SK-N-SH treated with all-trans-retinoic acid at 6 μM for 48 hours (cell line): Measurements from ENCODE around the gene DSCAM.

Experiments
- ATAC-seq: fragments of 200-7000 bp; cut with Tn5 transposase; 3 replicates; pipeline ENCODE4 v1.9.1; 2020; ENCODE audit warnings: mild to moderate bottlenecking, moderate library complexity
- ARNTL ChIP-seq: fragments of 450-650 bp; formaldehyde crosslinking; IDR thresholded peaks from 2 replicates; pipeline ENCODE4 v1.5.0; 2020; ENCODE audit warnings: low read depth, mild to moderate bottlenecking, moderate library complexity, borderline replicate concordance
- BACH2 ChIP-seq: fragments of 250-450 bp; sonication (Bioruptor Pico); IDR thresholded peaks from 2 replicates; pipeline ENCODE4 v1.9.0; 2021; ENCODE audit warnings: mild to moderate bottlenecking, borderline replicate concordance
- CSDC2 ChIP-seq: fragments of 250-450 bp; sonication (Bioruptor Pico); IDR thresholded peaks from 2 replicates; pipeline ENCODE4 v1.5.0; 2020; ENCODE audit warnings: mild to moderate bottlenecking, moderate library complexity
- ESRRG ChIP-seq: fragments of 250-450 bp; sonication (Bioruptor Pico); IDR thresholded peaks from 2 replicates; pipeline ENCODE4 v1.6.1; 2021; ENCODE audit warnings: mild to moderate bottlenecking
- ISL1 ChIP-seq: fragments of 250-450 bp; sonication (Bioruptor Pico); IDR thresholded peaks from 2 replicates; pipeline ENCODE4 v2.1.2; 2022; ENCODE audit warnings: mild to moderate bottlenecking, moderate library complexity
- OSR1 ChIP-seq: fragments of 250-450 bp; sonication (Bioruptor Pico); IDR thresholded peaks from 2 replicates; pipeline ENCODE4 v1.8.0; 2022; ENCODE audit warnings: moderate library complexity, mild to moderate bottlenecking, inconsistent platforms
- PPARA ChIP-seq: fragments of 250-450 bp; sonication (Bioruptor Pico); IDR thresholded peaks from 2 replicates; pipeline ENCODE4 v1.5.0; 2020; ENCODE audit warnings: mild to moderate bottlenecking, borderline replicate concordance
- RARB ChIP-seq: fragments of 250-450 bp; sonication (Bioruptor Pico); IDR thresholded peaks from 2 replicates; pipeline ENCODE4 v1.8.0; 2021; ENCODE audit warnings: mild to moderate bottlenecking, moderate library complexity
- SNAI2 ChIP-seq: fragments of 250-450 bp; sonication (Bioruptor Pico); IDR thresholded peaks from 2 replicates; pipeline ENCODE4 v1.5.0; 2020; ENCODE audit warnings: mild to moderate bottlenecking, moderate library complexity
- TCF4 ChIP-seq: fragments of 250-450 bp; sonication (Bioruptor Pico); IDR thresholded peaks from 2 replicates; pipeline ENCODE4 v1.8.0; 2021; ENCODE audit warnings: mild to moderate bottlenecking, moderate library complexity, borderline replicate concordance
- TOX ChIP-seq: fragments of 250-450 bp; sonication (Bioruptor Pico); IDR thresholded peaks from 2 replicates; pipeline ENCODE4 v1.8.0; 2021; ENCODE audit warnings: mild to moderate bottlenecking, moderate library complexity, borderline replicate concordance
- ZC3H10 ChIP-seq: fragments of 250-450 bp; sonication (Bioruptor Pico); IDR thresholded peaks from 2 replicates; pipeline ENCODE4 v1.5.1; 2021; ENCODE audit warnings: mild to moderate bottlenecking, moderate library complexity
- ZFP3 ChIP-seq: fragments of 250-450 bp; sonication (Bioruptor Pico); IDR thresholded peaks from 2 replicates; pipeline ENCODE4 v1.5.0; 2020; ENCODE audit warnings: mild to moderate bottlenecking, moderate library complexity
- ZFP30 ChIP-seq: fragments of 450-650 bp; formaldehyde crosslinking; IDR thresholded peaks from 2 replicates; pipeline ENCODE4 v1.5.0; 2022; ENCODE audit warnings: mild to moderate bottlenecking, moderate library complexity
- ZNF565 ChIP-seq: fragments of 450-650 bp; formaldehyde crosslinking; conservative IDR thresholded peaks from 2 replicates; pipeline ENCODE4 v1.5.0; 2020; ENCODE audit warnings: low read depth, mild to moderate bottlenecking, moderate library complexity
- ZNF70 ChIP-seq: fragments of 450-650 bp; formaldehyde crosslinking; IDR thresholded peaks from 2 replicates; pipeline ENCODE4 v1.5.0; 2020; ENCODE audit warnings: mild to moderate bottlenecking, moderate library complexity
- ZNF8 ChIP-seq: fragments of 450-650 bp; formaldehyde crosslinking; IDR thresholded peaks from 2 replicates; pipeline ENCODE4 v1.5.0; 2020; ENCODE audit warnings: mild to moderate bottlenecking, moderate library complexity
- TF ChIP-seq, protein P1 (sequence below): fragments of 250-450 bp; sonication (Bioruptor Pico); IDR thresholded peaks from 2 replicates; pipeline ENCODE4 v1.5.1; 2020; ENCODE audit warnings: low read depth, mild to moderate bottlenecking, moderate library complexity
- TF ChIP-seq, protein P2 (sequence below): fragments of 250-450 bp; sonication (Bioruptor Pico); IDR thresholded peaks from 2 replicates; pipeline ENCODE4 v1.8.0; 2020; ENCODE audit warnings: mild to moderate bottlenecking, moderate library complexity, borderline replicate concordance
- TF ChIP-seq, protein P3 (sequence below): fragments of 250-450 bp; sonication (Bioruptor Pico); IDR thresholded peaks from 2 replicates; pipeline ENCODE4 v1.5.1; 2021; ENCODE audit warnings: mild to moderate bottlenecking, moderate library complexity

DSCAM gene

DNA sequence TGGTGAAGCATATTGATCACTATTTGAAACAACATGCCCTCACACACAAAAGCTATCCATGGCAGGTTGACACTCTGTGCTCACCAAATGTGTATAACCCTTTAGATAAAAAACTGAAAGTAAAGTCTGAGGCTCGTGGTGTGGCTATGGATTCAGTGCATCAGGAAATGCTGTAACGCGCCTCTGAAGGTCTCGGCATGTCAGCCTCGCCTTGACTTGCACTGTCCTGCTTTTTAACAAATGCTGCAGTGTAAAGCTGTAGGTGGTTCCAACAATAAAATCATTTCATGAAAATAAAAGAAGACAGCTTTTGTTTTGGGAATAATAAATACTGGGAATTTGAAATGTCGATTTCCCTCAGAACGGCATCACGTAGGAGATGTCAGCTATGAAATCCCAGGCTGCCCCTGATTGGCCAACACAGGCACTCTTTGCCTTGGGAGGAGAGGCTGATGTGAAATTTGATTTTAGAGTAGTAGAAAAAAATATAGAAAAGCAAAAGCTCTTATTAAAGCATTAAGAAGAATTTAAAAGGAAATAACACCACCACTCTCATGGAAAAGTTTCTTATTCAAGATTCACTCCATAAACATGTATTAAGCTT is 168.2 kb downstream of the DSCAM start:
- TF ChIP-seq BACH2 (no peak), ZNF8 (CRISPR knock-in tag) (no peak), ZFP30 (no peak), ISL1 (CRISPR knock-in tag) (no peak), ZFP3 (no peak), PPARA (CRISPR knock-in tag) (no peak), ZNF565 (CRISPR knock-in tag) (no peak)
- TF ChIP-seq, protein P1, sequence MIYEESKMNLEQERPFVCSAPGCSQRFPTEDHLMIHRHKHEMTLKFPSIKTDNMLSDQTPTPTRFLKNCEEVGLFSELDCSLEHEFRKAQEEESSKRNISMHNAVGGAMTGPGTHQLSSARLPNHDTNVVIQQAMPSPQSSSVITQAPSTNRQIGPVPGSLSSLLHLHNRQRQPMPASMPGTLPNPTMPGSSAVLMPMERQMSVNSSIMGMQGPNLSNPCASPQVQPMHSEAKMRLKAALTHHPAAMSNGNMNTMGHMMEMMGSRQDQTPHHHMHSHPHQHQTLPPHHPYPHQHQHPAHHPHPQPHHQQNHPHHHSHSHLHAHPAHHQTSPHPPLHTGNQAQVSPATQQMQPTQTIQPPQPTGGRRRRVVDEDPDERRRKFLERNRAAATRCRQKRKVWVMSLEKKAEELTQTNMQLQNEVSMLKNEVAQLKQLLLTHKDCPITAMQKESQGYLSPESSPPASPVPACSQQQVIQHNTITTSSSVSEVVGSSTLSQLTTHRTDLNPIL (CRISPR knock-in tag) = no peak
- TF ChIP-seq, protein P2, sequence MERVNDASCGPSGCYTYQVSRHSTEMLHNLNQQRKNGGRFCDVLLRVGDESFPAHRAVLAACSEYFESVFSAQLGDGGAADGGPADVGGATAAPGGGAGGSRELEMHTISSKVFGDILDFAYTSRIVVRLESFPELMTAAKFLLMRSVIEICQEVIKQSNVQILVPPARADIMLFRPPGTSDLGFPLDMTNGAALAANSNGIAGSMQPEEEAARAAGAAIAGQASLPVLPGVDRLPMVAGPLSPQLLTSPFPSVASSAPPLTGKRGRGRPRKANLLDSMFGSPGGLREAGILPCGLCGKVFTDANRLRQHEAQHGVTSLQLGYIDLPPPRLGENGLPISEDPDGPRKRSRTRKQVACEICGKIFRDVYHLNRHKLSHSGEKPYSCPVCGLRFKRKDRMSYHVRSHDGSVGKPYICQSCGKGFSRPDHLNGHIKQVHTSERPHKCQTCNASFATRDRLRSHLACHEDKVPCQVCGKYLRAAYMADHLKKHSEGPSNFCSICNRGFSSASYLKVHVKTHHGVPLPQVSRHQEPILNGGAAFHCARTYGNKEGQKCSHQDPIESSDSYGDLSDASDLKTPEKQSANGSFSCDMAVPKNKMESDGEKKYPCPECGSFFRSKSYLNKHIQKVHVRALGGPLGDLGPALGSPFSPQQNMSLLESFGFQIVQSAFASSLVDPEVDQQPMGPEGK = no peak
- TF ChIP-seq, all 23 proteins: peak for 0
- no peak for ATAC-seq

DNA sequence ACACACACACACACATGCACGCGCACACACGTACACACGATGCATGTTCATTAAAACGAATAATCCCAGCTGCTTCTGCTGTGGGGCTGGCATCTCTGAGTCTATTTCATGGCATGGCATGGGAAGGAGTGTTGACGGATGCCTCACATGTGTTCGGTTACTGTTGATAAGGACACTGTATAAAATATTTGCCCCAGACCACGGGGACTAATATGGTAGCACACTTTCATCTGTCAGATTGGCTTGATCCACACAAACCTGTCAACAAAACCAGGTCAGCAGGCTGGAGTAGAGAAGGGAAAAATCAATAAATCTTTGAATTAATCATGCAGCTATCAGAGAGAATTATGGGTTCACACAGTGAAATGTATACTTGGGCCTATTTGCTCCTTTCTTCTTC is 171.9 kb downstream of the DSCAM start:
- ATAC-seq = no peak
- TF ChIP-seq ISL1 (CRISPR knock-in tag) = no peak
- TF ChIP-seq ZC3H10 (CRISPR knock-in tag) = no peak
- no peak for TF ChIP-seq ZFP3
- no peak for TF ChIP-seq BACH2
- no peak for TF ChIP-seq ARNTL
- TF ChIP-seq TOX = no peak
- TF ChIP-seq ZNF8 (CRISPR knock-in tag) = no peak
- TF ChIP-seq ESRRG (CRISPR knock-in tag) = no peak
- TF ChIP-seq CSDC2 = no peak

DNA sequence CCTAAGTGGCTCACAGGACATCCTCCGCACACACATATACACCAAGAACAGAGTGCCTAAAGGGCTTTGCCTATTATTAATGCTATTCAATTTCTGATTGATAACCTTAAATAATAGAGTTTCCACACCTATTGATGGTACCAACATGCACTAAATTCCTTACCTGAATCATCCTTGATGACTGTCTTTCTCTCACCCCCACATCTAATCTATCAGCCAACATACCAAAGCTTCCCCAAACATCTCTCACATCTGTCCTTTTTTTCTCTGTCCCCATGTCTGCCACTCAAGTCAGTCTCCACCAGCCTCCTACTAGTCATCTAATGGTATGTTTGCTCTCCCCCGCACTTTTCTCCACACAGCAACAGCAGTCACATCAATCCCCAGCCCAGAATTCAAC is 174.4 kb downstream of the DSCAM start:
- TF ChIP-seq ISL1 (CRISPR knock-in tag) = no peak
- no peak for TF ChIP-seq ZFP30
- TF ChIP-seq SNAI2 (CRISPR knock-in tag) = no peak
- TF ChIP-seq, protein P1 (CRISPR knock-in tag) = no peak
- no peak for TF ChIP-seq PPARA (CRISPR knock-in tag)
- no peak for TF ChIP-seq ZNF70 (CRISPR knock-in tag)
- TF ChIP-seq, protein P2 = no peak
- no peak for TF ChIP-seq CSDC2
- TF ChIP-seq OSR1 (CRISPR knock-in tag) = no peak
- no peak for TF ChIP-seq TCF4
- TF ChIP-seq ZC3H10 (CRISPR knock-in tag) = no peak
- TF ChIP-seq RARB = no peak
- no peak for TF ChIP-seq ZFP3
- no peak for TF ChIP-seq ESRRG (CRISPR knock-in tag)
- ATAC-seq = no peak

DNA sequence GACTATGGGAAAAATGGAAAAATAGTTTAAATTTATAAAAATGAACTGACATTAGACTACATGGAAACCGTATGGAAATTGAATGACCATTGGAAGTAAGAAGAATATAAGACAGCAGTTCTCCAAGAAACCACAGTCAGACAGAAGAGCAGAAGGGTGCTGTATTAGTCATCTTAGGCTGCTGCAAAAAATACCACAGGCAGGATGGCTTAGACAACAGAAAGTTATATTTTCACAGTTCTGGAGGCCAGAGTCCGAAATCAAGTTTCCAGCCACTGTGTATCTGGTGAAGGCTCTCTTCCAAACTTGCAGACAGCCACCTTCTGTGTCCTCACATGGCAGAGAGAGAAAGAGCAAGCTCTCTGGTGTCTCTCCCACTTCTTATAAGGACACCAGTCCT is 175.2 kb downstream of the DSCAM start:
- TF ChIP-seq, protein P3, sequence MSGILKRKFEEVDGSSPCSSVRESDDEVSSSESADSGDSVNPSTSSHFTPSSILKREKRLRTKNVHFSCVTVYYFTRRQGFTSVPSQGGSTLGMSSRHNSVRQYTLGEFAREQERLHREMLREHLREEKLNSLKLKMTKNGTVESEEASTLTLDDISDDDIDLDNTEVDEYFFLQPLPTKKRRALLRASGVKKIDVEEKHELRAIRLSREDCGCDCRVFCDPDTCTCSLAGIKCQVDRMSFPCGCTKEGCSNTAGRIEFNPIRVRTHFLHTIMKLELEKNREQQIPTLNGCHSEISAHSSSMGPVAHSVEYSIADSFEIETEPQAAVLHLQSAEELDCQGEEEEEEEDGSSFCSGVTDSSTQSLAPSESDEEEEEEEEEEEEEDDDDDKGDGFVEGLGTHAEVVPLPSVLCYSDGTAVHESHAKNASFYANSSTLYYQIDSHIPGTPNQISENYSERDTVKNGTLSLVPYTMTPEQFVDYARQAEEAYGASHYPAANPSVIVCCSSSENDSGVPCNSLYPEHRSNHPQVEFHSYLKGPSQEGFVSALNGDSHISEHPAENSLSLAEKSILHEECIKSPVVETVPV (CRISPR knock-in tag) = no peak
- no peak for ATAC-seq
